ENCODE measurements around the gene GOLGA6A. TPM values are rescaled to one million over a fixed set of nuclear protein-coding genes. Genes with fewer than 3 reads are reported as not detected.
A peak's percentile ranks its signal among the peaks of the same experiment; 100 is the strongest.

GOLGA6A gene
- total RNA-seq, 2 donors from 2014 or later: not detected

- Histone ChIP-seq H3K27ac (peak overlapping the region in 1 of 2 donors; percentile 35), H3K9me3 (no peaks in the 10 kb centered on the region), H3K4me1 (peaks cover 0 to 44% of the 10 kb centered on the region in 2 donors), H3K27me3 (no peaks in the 10 kb centered on the region), H3K36me3 (peaks cover 21% of the 10 kb centered on the region), H3K4me3 (no peak overlapping the region)
- no peak for DNase-seq (ENCODE audit: low spot score)
- no peak for TF ChIP-seq CTCF (IDR thresholded peaks at IDR 0.05)
Observed at GRCh38 chr15:74045636-74046274, 36.6 kb downstream of the GOLGA6A start.

GRCh38 chr15:74045184-74045583, 37.2 kb downstream of the GOLGA6A start:
- no peaks in the 10 kb centered on the region for H3K27me3 ChIP-seq
- H3K27ac ChIP-seq: no peak overlapping the region
- no peaks in the 10 kb centered on the region for H3K9me3 ChIP-seq
- TF ChIP-seq CTCF (IDR thresholded peaks at IDR 0.05): no peak
- peaks cover 0 to 44% of the 10 kb centered on the region in 2 donors for H3K4me1 ChIP-seq
- peaks cover 21% of the 10 kb centered on the region for H3K36me3 ChIP-seq
- no peak overlapping the region for H3K4me3 ChIP-seq
- DNase-seq (ENCODE audit: low spot score): no peak

GRCh38 chr15:74044267-74045110, 37.9 kb downstream of the GOLGA6A start:
- no peaks in the 10 kb centered on the region for H3K9me3 ChIP-seq
- no peak for TF ChIP-seq CTCF (IDR thresholded peaks at IDR 0.05)
- no peaks in the 10 kb centered on the region for H3K27me3 ChIP-seq
- H3K4me1 ChIP-seq: peaks cover 0 to 50% of the 10 kb centered on the region in 2 donors
- peak overlapping the region; percentile 48 to 67 for H3K27ac ChIP-seq
- H3K4me3 ChIP-seq: no peak overlapping the region
- peaks cover 21% of the 10 kb centered on the region for H3K36me3 ChIP-seq
- no peak for DNase-seq (ENCODE audit: low spot score)

- TF ChIP-seq CTCF (IDR thresholded peaks at IDR 0.05): no peak
- Histone ChIP-seq H3K4me1 (peaks cover 0 to 57% of the 10 kb centered on the region in 2 donors), H3K4me3 (no peak overlapping the region), H3K27ac (peak overlapping the region; percentile 48 to 67), H3K9me3 (no peaks in the 10 kb centered on the region), H3K36me3 (peaks cover 21% of the 10 kb centered on the region), H3K27me3 (no peaks in the 10 kb centered on the region)
- no peak for DNase-seq (ENCODE audit: low spot score)
Observed at GRCh38 chr15:74043425-74044266, 38.7 kb downstream of the GOLGA6A start.

- no peak for DNase-seq (ENCODE audit: low spot score)
- H3K9me3 ChIP-seq: no peaks in the 10 kb centered on the region
- H3K27ac ChIP-seq: peak overlapping the region in 1 of 2 donors; percentile 67
- no peak for TF ChIP-seq CTCF (IDR thresholded peaks at IDR 0.05)
- no peak overlapping the region for H3K4me3 ChIP-seq
- H3K4me1 ChIP-seq: peaks cover 0 to 54% of the 10 kb centered on the region in 2 donors
- no peaks in the 10 kb centered on the region for H3K27me3 ChIP-seq
- H3K36me3 ChIP-seq: peaks cover 21% of the 10 kb centered on the region
Observed at GRCh38 chr15:74042603-74043424, 39.5 kb downstream of the GOLGA6A start.
